ENCODE results near the gene PRR20A.
"Not testable (repeated sequence)": the region's sequence is repeated elsewhere in the genome, so short reads cannot be mapped to it uniquely, and the experiment has no call there.

Gene PRR20A

GRCh38 chr13:57140235-57140968 is at the start of gene PRR20A:
Gene PRR20A (plus strand): TSS chr13:57140918. CDS start chr13:57141305, 387 bp downstream.
- DNase-seq = not testable (repeated sequence)

- DNase-seq = no peak
Observed at GRCh38 chr13:57114945-57115344, 25.8 kb upstream of the PRR20A start.

GRCh38 chr13:57123681-57124080 is 17.0 kb upstream of the PRR20A start:
- no peak for DNase-seq

- no peak for DNase-seq
Observed at GRCh38 chr13:57128909-57129308, 11.8 kb upstream of the PRR20A start.

- DNase-seq = no peak
Observed at GRCh38 chr13:57136093-57136492, 4.6 kb upstream of the PRR20A start.

GRCh38 chr13:57137585-57137984 is 3.1 kb upstream of the PRR20A start:
- no peak for DNase-seq

GRCh38 chr13:57138988-57139387 is 1.7 kb upstream of the PRR20A start:
- no peak for DNase-seq

- DNase-seq = not testable (repeated sequence)
Observed at GRCh38 chr13:57139781-57140180, 937 bp upstream of the PRR20A start.

GRCh38 chr13:57147188-57147587 is 6.5 kb downstream of the PRR20A start, which contains the start of gene PRR20B:
Gene PRR20B (plus strand): TSS chr13:57147488. CDS start chr13:57147875, 387 bp downstream.
- not testable (repeated sequence) for DNase-seq

- DNase-seq = not testable (repeated sequence)
Observed at GRCh38 chr13:57148106-57148505, 7.4 kb downstream of the PRR20A start.

GRCh38 chr13:57153761-57154160 is 13.0 kb downstream of the PRR20A start, which contains the start of gene PRR20C:
Gene PRR20C (plus strand): TSS chr13:57154061. CDS start chr13:57154448, 387 bp downstream.
- not testable (repeated sequence) for DNase-seq

GRCh38 chr13:57160332-57160731 is 19.6 kb downstream of the PRR20A start, which contains the start of gene PRR20D:
Gene PRR20D (plus strand): TSS chr13:57160632. CDS start chr13:57161019, 387 bp downstream.
- DNase-seq = not testable (repeated sequence)

- DNase-seq = not testable (repeated sequence)
Observed at GRCh38 chr13:57166897-57167296, 26.2 kb downstream of the PRR20A start, which contains the start of gene PRR20E. Gene PRR20E (plus strand): TSS chr13:57167197. CDS start chr13:57167584, 387 bp downstream.

GRCh38 chr13:57191667-57192066 is 50.9 kb downstream of the PRR20A start:
- DNase-seq = no peak
